ENCODE measurements around the gene XRCC4.

The XRCC4 gene

DNA sequence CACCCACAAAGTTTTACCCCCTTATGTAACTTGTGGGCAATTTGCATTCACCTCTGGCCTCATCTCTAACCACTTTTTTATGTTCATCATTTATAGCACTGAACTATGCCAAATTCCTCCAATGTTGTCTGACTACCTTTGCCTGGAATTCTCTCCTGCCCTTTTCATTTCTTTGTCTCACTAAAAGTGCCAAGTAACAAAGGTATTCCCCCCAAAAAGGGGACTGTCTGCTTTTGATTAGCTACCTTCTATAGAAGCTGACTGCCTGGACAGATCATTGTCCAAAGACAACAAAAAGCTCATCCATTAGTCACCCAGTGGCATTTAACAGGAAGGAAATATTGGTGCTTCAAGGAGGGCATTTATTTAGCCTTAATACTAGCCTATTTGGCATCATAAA is 204.3 kb downstream of the XRCC4 start:
- no peak for FAIRE-seq

DNA sequence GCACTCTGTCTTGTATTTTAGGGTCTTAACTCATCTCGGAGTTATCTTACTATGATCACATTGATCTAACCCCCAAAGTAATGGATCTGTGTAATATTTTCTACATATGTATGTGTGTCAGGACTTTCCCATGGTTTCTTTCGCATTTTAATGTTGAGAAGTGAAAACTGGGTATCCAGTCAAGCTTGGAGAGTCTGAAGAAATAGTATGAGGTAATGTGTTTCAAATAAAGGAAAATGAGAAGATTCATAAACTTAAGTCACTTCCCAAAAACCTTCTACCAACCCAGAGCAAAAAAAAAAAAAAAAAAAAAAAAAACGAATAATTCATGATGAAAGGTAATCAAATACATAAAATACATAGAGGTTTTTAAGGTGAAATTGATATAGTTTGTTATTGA is 206.4 kb downstream of the XRCC4 start:
- FAIRE-seq, result no peak

- FAIRE-seq, result no peak
Measured at GRCh38 chr5:83285661-83286398, 208.5 kb downstream of the XRCC4 start.

- FAIRE-seq, result no peak
Measured at GRCh38 chr5:83294246-83294645, 216.9 kb downstream of the XRCC4 start.

- FAIRE-seq, result peak; percentile 73
Measured at GRCh38 chr5:83299353-83299752, 222.0 kb downstream of the XRCC4 start.

DNA sequence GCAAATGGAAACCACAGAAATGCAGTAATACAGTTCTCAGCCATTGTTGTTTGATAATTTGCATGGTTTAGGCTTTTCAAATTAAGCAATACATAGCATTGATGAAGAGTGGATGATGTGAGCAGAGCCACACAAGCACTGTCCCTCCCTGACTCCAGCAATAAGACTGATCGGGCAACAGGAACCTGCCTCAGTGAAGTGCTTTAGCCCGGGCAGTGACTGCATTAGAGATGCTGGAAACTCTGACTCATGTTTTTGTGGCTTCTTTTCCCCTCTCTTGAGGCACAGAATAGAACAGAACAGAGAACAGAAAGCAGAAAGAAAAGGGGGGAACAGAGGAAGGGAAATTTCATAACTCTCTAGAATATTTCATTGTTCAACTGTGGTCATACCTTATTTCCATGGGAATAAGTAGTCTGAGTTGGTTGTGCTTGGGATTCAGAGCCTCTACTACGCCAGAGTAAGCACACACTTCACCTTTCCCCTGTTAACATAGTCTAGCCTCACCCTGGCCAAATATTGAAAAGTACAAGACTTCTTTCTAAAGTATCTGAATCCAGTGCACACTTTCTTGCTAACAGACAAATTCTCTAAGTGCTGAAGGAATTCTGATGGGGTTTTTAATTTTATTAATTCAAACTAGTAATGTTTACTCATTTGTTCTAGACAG is 229.4 kb downstream of the XRCC4 start:
- no peak for FAIRE-seq

DNA sequence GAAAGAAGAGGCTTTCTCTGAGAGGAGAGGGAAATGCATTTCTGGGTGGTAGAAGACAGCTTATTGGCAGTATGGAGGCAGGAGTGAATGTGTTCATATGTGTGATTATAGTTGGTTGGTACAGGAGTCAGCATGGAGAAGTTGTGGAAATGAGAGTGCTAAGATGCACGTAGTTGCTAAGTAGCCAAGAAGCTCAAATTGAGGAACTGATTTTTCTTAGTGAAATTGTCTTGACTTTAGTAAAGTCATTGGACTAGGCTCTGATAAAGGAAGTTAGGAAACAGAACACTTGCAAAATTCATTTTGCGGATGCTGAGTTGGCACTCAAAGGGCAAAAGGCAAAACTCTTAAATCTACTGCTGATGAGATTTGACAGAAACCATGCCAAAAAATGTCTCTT is 235.3 kb downstream of the XRCC4 start:
- FAIRE-seq, result no peak

GRCh38 chr5:83313436-83313835 is 236.1 kb downstream of the XRCC4 start:
- FAIRE-seq, result no peak

- FAIRE-seq, result peak; percentile 87
Measured at GRCh38 chr5:83321483-83322055, 244.2 kb downstream of the XRCC4 start.

- FAIRE-seq, result no peak
Measured at GRCh38 chr5:83322273-83322924, 245.1 kb downstream of the XRCC4 start.

DNA sequence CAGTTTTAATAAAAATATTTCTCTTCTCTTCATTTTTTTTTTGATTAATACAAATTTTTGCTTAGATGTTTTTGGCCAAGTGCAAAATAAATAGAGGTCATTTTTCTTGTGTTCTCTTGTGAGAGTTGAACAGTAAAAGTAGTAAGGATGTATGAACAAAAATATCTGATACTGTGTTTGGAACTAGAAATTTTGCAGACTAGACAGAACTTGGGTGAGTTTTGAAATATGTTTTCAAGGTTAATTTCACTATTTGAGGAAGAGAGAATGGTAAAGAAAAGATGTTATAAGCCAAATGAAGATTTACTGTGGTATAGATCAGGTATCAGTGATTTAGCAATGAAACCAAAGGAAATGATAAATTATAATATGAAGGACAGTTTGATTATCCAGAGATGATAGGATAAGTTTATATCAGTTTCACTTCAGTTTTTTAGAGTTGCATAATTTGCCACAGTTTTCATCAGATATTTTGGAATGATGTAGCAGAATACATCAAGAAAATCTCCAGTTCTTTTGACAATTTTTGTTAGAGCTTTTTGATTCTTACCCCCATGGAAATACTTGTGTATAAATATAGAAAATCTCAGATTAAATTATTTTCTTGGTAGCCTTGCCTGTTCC is 246.3 kb downstream of the XRCC4 start:
- FAIRE-seq, result peak; percentile 85

DNA sequence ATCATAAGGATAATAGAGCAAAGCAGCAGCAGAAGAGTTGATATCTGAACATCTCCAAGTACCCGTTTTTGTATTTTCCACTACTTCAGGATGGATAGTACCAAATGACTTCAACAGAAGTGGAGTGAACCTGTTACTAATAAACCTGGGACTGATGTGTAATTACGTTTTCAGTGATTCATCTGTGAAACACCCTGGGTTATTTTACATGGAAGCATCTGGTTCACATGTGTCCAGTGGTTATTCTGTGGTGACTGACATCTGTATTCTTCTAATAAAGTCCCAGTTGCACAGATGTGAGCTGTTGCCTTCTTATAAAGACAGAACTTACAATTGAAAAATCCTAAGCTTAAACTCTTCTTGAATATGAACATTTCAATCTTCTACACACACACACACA is 254.5 kb downstream of the XRCC4 start:
- FAIRE-seq, result no peak

- no peak for FAIRE-seq
Measured at GRCh38 chr5:83337453-83338035, 260.2 kb downstream of the XRCC4 start.

DNA sequence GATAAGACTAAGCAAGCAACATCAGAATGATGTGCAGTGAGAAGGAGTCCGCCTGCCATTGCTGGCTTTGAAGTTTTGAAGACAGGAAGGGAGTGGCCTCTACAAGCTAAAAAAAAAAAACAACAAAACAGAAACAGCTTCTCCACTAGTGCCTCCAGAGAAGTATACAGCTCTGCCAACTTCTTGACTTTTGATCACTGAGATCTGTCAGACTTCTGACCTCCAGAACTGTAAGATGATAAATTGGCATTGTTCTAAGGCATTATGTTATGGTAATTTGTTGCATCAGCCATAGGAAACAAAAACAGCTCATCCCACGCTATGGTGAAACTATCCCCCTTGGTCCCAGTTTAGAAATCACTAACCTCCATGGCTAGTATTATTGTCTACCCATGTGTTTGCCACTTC is 263.2 kb downstream of the XRCC4 start:
- FAIRE-seq, result no peak

DNA sequence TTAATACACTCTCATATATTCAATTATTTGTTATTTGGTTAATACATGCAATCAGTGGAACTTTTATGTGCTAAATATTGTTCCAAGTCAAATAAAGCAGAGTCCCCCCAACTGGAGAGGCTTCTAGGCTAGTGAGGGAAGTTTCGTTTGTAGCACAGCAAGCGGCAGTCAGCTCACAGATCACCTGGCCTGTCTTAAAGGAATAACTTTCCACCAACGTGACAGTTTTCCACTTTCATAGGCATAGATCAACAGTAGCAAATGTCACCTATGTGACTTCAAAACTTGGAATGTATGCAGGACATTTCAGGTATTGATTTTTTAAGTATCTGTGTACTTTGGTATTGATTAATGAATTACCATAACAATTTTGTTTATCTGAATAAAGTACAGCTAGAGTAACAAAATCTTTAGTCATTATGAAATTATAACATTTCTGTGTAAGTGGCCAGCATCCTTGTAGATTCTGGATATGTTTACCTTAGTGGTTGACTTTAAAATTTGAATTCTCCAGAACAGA is 264.5 kb downstream of the XRCC4 start:
- FAIRE-seq, result no peak

DNA sequence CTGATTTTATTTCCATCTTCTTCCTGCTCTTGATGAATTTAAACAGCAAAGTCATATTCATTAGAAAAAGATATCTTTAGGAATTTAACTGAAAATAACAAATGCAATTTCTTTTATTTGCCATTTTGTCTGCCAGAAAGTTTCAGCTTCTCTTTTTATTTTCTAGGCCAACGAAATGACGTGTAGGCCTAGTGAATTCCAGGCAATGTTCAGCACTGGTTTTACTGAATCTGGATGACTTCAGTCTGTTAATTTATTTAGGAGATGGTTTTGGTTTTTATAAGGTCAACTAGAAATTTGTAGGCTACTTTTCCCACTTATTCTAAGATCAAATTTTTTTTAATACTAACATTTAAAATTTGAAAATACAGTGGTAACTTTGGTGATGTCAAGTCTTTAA is 265.1 kb downstream of the XRCC4 start:
- FAIRE-seq, result peak; percentile 31

GRCh38 chr5:83343299-83343698 is 266.0 kb downstream of the XRCC4 start:
- no peak for FAIRE-seq

DNA sequence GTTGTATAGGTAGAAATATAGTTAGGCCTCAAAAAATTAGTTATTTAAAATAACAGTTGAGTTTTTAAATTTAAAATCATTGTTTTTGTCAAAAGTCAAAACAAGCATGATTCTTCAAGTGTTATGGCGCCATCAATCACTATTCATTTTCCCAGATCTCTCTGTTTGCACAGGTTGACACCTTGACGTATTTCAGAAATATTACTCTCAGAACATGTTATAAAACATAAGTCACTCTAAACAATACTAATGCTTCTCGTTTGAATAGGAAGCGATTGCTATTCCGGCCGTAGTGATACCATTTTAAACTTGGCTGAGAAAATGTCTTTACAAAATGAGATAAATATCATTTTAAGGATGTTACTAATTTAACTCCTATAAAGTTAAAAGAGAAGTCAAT is 268.1 kb downstream of the XRCC4 start:
- no peak for FAIRE-seq

DNA sequence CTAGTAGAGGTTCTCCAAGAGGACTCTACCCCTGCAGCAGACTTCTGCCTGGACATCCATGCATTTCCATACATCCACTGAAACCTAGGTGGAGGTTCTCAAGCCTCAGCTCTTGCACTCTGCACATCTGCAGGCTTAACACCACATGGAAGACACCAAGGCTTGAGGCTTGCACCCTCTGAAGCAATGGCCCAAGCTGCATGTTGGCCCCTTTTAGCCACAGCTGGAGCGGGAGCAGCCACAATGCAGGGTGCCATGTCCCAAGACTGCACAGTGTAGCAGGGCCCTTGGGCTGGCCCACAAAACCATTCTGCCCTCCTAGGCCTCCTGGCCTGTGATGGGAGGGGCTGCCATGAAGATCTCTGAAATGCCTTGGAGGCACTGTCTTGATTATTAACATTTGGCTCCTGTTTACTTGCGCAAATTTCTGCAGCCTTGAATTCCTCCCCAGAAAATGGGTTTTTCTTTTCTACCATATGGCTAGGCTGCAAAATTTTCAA is 271.0 kb downstream of the XRCC4 start:
- FAIRE-seq, result no peak

DNA sequence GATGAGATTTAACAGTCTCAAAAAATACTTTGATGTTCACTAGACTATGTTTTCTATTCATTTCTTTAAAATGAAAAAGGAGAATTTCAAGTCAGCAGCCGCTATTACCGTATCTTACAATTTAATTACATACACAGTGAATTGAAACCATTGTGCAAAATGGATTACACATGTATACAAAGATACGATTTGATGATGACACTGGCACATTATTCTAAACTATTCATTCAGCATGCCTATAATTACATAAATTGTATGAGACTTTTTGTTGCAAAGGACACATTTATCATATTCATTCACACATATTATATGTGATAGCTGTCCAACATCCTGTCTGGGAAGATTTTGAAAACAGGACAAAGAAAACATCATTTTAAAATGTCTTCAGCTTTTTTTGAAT is 275.9 kb downstream of the XRCC4 start:
- no peak for FAIRE-seq

DNA sequence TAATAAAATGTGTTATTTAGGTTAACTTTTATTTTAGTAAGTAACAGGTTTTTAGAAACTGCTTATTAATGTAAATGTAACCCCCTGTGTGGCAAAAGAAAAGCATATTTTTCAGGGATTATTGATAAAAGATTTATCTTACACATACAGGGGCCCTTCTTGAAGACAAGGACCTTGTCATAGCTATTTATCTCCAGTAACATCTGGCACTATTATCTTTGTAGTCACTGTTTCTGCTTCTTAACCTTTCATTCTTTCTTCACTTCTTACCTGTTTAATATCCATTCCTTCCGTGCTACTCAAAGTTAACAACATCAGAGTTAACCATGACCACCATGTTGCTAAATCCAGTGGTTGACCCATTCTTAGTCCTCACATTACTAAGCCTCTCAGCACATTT is 276.4 kb downstream of the XRCC4 start:
- no peak for FAIRE-seq

- FAIRE-seq, result no peak
Measured at GRCh38 chr5:83354958-83355357, 277.6 kb downstream of the XRCC4 start.
